Activated CD4-positive, alpha-beta memory T cell treated with anti-CD3 and anti-CD28 coated beads for 36 hours (primary cell): ENCODE data around the gene GFI1B. TPM values are rescaled to one million over a fixed set of nuclear protein-coding genes. Genes with fewer than 3 reads are reported as not detected.

Experiments
- CTCF ChIA-PET: fragments of 350-600 bp; sonication (Branson Sonifier 250); formaldehyde crosslinking; loops from one replicate; lab custom pipeline; 2021; ENCODE audit warnings: antibody characterized with exemption, inconsistent platforms; lab: Charles Lee
- POLR2A ChIA-PET: fragments of 350-600 bp; sonication (Branson Sonifier 250); formaldehyde crosslinking; loops from one replicate; lab custom pipeline; 2021; ENCODE audit warnings: antibody characterized with exemption; lab: Charles Lee
- DNase-seq: peaks from one replicate; pipeline ENCODE4 v3.0.0-alpha.2; 2020
- H3K27ac Mint-ChIP-seq: one replicate; pipeline ENCODE4 v1.8.0; 2021; ENCODE audit warnings: mixed read lengths
- H3K27me3 Mint-ChIP-seq: one replicate; pipeline ENCODE4 v1.8.0; 2021; ENCODE audit warnings: mixed read lengths
- H3K36me3 Mint-ChIP-seq: one replicate; pipeline ENCODE4 v1.8.0; 2021; ENCODE audit warnings: mixed read lengths
- H3K4me1 Mint-ChIP-seq: one replicate; pipeline ENCODE4 v1.8.0; 2021; ENCODE audit warnings: low read depth, mixed read lengths
- H3K4me3 Mint-ChIP-seq: one replicate; pipeline ENCODE4 v1.8.0; 2021; ENCODE audit warnings: mild to moderate bottlenecking, mixed read lengths
- H3K9me3 Mint-ChIP-seq: one replicate; pipeline ENCODE4 v1.8.0; 2021; ENCODE audit warnings: mixed read lengths
- intact Hi-C: fragments of 100-400 bp; cut with micrococcal nuclease; formaldehyde crosslinking; loops from one replicate; pipeline ENCODE4 v1.15.1; 2023
- total RNA-seq, 2 experiments: library from RNA; stranded (reverse); gene quantifications; one replicate each; pipeline ENCODE4 v1.2.3, GENCODE V29; 2021

GFI1B gene
- total RNA-seq, 2 experiments from 2014 or later, result not detected

DNA sequence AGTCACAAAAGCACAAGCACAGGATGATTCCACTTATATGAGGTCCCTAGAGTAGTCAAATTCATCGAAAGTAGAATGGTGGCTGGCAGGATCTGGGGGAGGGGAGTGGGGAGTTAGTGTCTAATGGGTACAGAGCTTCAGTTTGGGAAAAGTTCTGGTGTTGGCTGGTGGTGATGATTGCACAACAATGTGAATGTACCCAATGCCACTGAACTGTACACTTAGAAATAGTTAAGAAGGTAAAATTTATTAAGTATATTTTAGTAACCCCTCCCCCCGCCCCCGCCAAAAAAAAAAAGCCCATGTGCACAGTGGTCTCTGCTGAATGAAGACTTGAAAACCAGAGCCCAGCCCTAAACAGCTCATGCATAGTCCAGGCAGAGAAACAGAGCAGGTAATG is 27.5 kb downstream of the GFI1B start:
- Mint-ChIP-seq H3K27ac (no peak overlapping the region), H3K9me3 (no peaks in the 10 kb centered on the region), H3K4me1 (no peaks in the 10 kb centered on the region), H3K27me3 (peaks cover 51% of the 10 kb centered on the region), H3K36me3 (no peaks in the 10 kb centered on the region), H3K4me3 (no peak overlapping the region)
- ChIA-PET CTCF (interaction anchor here (3.6 kb wide), 1 partner anchor 16 kb away, joined by 10 read pairs; no protein-coding TSS in a partner anchor), POLR2A (no interaction called here)
- no peak for DNase-seq
- intact Hi-C loops, result no loop called here

DNA sequence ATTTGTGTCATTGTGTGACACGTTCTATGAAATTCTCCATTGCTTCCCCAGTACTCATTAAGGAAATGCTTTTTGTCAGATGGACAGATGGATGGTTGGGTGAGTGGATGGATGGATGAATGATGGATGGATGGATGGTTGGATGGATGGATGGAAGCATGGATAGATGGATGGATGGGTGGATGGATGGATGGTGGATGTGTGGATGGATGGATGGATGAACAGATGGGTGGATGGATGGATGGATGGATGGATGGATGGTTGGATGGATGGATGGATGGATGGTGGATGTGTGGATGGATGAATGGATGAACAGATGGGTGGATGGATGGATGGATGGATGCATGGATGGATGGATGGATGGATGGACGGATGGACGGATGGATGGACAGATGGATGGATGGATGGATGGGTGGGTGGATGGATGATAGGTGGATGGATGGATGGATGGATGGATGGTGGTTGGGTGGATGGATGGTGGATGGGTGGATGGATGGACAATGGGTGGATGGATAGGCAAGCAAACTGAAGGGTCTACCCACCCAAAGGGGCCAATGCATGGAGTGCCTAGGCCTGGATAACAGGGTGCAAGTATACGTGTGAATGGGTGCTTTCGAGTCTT is 28.3 kb downstream of the GFI1B start:
- H3K27me3 Mint-ChIP-seq, result peaks cover 53% of the 10 kb centered on the region
- H3K36me3 Mint-ChIP-seq, result no peaks in the 10 kb centered on the region
- DNase-seq, result no peak
- intact Hi-C loops, result no loop called here
- ChIA-PET CTCF (no interaction called here), POLR2A (no interaction called here)
- no peaks in the 10 kb centered on the region for H3K9me3 Mint-ChIP-seq
- no peaks in the 10 kb centered on the region for H3K4me1 Mint-ChIP-seq
- no peak overlapping the region for H3K27ac Mint-ChIP-seq
- H3K4me3 Mint-ChIP-seq, result no peak overlapping the region

DNA sequence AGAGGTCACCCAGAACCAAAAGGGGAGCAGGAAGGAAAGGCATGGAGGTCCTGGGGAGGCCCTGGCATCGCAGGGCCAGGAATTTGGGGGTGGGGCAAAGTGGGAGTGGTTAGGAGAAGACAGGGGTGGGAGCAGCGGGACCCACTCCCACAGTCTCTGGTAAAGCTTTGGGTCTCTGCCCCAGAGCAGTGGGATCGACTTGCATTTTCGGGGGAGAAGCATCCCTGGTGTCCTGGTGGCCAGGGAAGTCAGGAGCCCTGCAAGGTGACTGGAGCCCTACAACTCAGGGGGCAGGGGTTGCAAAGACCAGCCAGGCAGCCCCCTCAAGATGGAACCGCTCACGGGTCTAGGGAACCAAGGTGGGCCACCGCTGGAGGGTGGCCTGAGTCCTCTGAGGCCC is 29.9 kb downstream of the GFI1B start:
- H3K4me3 Mint-ChIP-seq, result no peak overlapping the region
- H3K27me3 Mint-ChIP-seq, result peaks cover 41% of the 10 kb centered on the region
- no peaks in the 10 kb centered on the region for H3K4me1 Mint-ChIP-seq
- ChIA-PET CTCF (no interaction called here), POLR2A (no interaction called here)
- no peaks in the 10 kb centered on the region for H3K9me3 Mint-ChIP-seq
- no peaks in the 10 kb centered on the region for H3K36me3 Mint-ChIP-seq
- DNase-seq, result no peak
- intact Hi-C loops, result no loop called here
- no peak overlapping the region for H3K27ac Mint-ChIP-seq

DNA sequence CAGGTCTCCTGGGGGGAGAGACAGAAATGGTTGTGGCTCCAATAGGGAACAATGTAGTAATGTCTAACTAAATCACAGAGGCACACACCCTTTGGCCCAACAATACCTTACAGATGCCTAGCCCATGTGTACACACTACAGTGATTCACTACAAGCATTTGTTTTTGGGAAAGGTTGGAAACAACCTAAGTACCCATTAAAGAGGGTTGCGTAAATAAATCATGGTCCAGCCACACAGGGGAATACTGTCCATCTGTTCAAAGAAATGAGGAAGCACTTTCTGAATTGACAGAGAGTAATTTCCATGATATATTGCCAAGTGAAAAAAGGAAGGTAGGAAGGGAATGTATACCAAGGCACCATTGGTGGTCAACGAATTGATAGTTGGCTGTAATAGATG is 30.3 kb downstream of the GFI1B start:
- ChIA-PET CTCF (no interaction called here), POLR2A (no interaction called here)
- H3K27me3 Mint-ChIP-seq, result peaks cover 37% of the 10 kb centered on the region
- intact Hi-C loops, result no loop called here
- no peak overlapping the region for H3K4me3 Mint-ChIP-seq
- no peaks in the 10 kb centered on the region for H3K36me3 Mint-ChIP-seq
- H3K9me3 Mint-ChIP-seq, result no peaks in the 10 kb centered on the region
- H3K4me1 Mint-ChIP-seq, result no peaks in the 10 kb centered on the region
- no peak overlapping the region for H3K27ac Mint-ChIP-seq
- DNase-seq, result no peak

DNA sequence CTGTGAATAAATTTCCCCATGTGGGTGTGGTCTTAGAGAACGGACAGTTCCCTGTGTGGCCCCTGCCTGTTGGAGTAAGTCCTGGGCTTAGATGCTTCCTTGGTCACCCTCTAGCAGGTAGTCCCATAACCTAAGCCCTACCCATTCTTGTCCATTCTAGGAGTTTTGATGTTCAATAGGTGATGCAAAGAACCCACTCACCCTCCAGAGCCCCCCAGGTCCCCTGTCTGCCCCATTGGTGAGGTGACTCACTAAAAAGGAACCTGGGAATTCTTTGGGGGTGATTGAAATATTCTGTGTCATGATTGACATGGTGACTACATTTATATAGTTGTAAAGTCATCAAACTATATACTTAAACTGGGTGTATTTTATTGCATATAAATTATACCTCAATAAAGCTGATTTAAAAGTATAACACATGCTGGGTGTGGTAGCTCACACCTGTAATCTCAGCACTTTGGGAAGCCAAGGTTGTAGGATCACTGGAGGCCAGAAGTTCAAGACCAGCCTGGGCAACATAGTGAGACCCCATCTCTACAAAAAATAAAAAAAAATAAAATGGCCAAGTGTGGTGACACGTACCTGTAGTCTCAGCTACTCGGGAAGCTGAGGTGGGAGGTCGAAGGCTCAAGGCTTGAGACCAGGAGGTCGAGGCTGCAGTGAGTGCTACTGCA is 31.6 kb downstream of the GFI1B start:
- no peak for DNase-seq
- no peak overlapping the region for H3K4me3 Mint-ChIP-seq
- no peaks in the 10 kb centered on the region for H3K4me1 Mint-ChIP-seq
- H3K36me3 Mint-ChIP-seq, result no peaks in the 10 kb centered on the region
- intact Hi-C loops, result no loop called here
- ChIA-PET POLR2A (no interaction called here), CTCF (interaction anchor here (1.9 kb wide), 1 partner anchor 12 kb away, joined by 6 read pairs; no protein-coding TSS in a partner anchor)
- peaks cover 27% of the 10 kb centered on the region for H3K27me3 Mint-ChIP-seq
- H3K27ac Mint-ChIP-seq, result no peak overlapping the region
- no peaks in the 10 kb centered on the region for H3K9me3 Mint-ChIP-seq

DNA sequence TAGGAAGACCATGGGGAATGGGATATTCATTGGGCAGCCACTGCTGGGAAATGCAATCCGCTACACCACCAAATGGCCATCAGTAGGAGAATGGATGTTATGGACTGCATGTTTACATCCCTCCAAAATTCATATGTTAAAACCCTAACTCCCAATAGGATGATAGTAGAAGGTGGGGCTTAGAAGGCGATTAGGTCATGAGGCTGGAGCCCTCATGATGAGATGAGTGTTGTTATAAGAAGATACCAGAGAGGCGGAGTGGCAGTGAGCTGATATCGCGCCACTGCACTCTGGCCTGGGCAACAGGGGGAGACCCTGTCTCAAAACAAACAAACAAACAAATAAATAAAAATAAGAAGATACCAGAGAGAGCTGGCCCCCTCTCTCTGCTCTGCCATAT is 36.2 kb downstream of the GFI1B start:
- no peak for DNase-seq
- CTCF ChIA-PET, result interaction anchor here (1.0 to 2.4 kb wide), 2 partner anchors 8 to 10 kb away, joined by 3 to 22 read pairs; no protein-coding TSS in a partner anchor

DNA sequence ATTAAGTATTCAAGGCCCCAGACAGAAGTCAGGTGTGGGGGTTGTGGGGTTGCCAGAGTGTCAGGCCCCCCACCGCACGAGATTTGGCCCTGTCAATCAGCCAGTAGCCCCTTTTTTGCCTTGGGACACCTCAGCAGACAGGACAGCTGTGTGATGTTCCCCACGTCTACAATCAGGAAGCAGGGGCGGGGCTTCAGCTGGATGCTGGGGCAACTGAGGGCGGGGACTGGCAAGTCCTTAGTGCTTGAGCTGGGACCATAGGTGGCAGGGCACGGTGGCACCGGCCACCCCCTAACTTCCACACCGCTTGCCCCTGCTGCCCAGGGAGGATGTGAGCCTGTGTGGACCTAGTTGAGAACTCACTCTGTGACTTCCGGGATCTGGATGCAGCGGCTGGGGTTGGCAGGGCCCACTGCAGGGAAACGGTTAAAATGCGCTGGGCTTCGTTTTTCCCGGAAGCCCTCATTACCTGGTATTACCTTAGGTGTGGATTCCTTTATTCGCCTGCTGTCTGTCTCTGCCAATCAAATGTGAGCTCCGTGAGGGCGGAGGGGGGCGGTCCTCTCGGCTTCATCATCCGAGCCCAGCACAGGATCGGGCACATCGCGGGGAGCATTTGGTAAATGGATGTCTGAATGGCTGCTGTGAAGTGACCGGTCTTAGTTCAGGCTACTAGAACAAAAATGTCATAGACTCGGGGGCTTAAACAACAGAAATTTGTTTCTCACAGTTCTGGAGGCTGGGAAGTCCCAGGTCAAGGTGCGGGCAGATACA is 44.8 kb downstream of the GFI1B start:
- Mint-ChIP-seq H3K4me1 (peaks cover 12% of the 10 kb centered on the region), H3K4me3 (peak overlapping the region; percentile 8), H3K27ac (no peak overlapping the region), H3K27me3 (no peaks in the 10 kb centered on the region), H3K36me3 (no peaks in the 10 kb centered on the region), H3K9me3 (no peaks in the 10 kb centered on the region)
- ChIA-PET POLR2A (interaction anchor here (1.7 kb wide), 1 partner anchor 9 kb away, joined by 5 read pairs; no protein-coding TSS in a partner anchor), CTCF (interaction anchor here (1.1 to 3.2 kb wide), 15 partner anchors 9 to 463 kb away, joined by 3 to 57 read pairs (median 6); partner anchors contain the start of gene GTF3C5)
- DNase-seq, result peak; percentile 71
- intact Hi-C loops, result loop anchor here (10.0 kb wide), 1 partner anchor 461 kb away; no protein-coding TSS in a partner anchor

More for the DNA sequence above, 36.2 kb downstream of the GFI1B start:
- H3K9me3 Mint-ChIP-seq, result peaks cover 4% of the 10 kb centered on the region
- no peaks in the 10 kb centered on the region for H3K4me1 Mint-ChIP-seq
- H3K27ac Mint-ChIP-seq, result no peak overlapping the region
- intact Hi-C loops, result no loop called here
- no peaks in the 10 kb centered on the region for H3K36me3 Mint-ChIP-seq
- POLR2A ChIA-PET, result interaction anchor here (1.5 kb wide), 1 partner anchor 8 kb away, joined by 5 read pairs; no protein-coding TSS in a partner anchor
- no peak overlapping the region for H3K4me3 Mint-ChIP-seq
- H3K27me3 Mint-ChIP-seq, result peaks cover 8% of the 10 kb centered on the region

DNA sequence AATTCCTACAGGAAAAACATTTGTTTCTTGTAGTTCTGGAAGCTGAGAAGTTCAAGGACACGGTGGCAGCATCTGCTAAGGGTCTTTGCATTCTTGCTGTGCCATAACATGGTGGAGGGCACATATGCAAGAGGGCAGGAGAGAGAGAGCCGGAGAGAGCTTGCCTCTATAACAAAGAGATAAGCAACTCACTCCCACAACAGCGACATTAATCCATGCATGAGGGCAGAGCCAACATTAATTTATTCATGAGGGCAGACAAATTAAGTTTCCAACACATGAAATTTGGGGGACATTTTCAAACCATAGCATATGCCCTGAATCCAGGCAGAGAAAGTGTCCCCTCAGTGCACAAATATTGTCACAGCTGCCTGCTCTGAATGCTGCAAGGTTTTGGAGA is 47.9 kb downstream of the GFI1B start:
- peaks cover 2% of the 10 kb centered on the region for H3K36me3 Mint-ChIP-seq
- DNase-seq, result no peak

DNA sequence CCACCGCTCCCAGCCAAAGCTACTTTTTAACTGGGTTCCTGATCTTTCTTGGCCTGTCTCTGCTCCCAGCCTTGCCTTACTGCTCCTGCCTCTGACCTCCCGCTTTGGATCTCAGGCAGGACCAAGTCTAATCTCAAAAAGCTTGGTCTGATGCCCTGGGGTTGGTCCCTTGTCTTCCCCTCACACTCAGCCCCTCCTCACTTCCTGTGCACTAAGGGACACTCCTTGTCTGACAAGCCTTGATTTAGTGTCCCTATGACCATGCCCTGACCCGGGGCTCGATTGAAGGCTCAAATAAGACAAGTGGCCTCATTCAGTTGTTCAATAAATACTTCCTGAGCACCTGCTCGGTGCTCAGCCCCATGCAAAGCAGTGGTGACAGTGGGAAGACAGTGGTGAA is 48.6 kb downstream of the GFI1B start:
- intact Hi-C loops, result loop anchor here (10.0 kb wide), 1 partner anchor 458 kb away; no protein-coding TSS in a partner anchor
- no peak overlapping the region for H3K27ac Mint-ChIP-seq
- peaks cover 24% of the 10 kb centered on the region for H3K4me1 Mint-ChIP-seq
- no peak for DNase-seq
- no peaks in the 10 kb centered on the region for H3K9me3 Mint-ChIP-seq
- no peaks in the 10 kb centered on the region for H3K27me3 Mint-ChIP-seq
- CTCF ChIA-PET, result interaction anchor here (1.1 to 1.9 kb wide), 2 partner anchors 87 to 117 kb away, joined by 3 to 4 read pairs; no protein-coding TSS in a partner anchor
- POLR2A ChIA-PET, result no interaction called here
- H3K36me3 Mint-ChIP-seq, result peaks cover 6% of the 10 kb centered on the region
- no peak overlapping the region for H3K4me3 Mint-ChIP-seq

More for the DNA sequence above, 47.9 kb downstream of the GFI1B start:
- ChIA-PET CTCF (interaction anchor here (1.4 kb wide), 1 partner anchor 122 kb away, joined by 6 read pairs; no protein-coding TSS in a partner anchor), POLR2A (no interaction called here)
- H3K4me3 Mint-ChIP-seq, result no peak overlapping the region
- no peaks in the 10 kb centered on the region for H3K27me3 Mint-ChIP-seq
- peaks cover 18% of the 10 kb centered on the region for H3K4me1 Mint-ChIP-seq
- no peak overlapping the region for H3K27ac Mint-ChIP-seq
- H3K9me3 Mint-ChIP-seq, result no peaks in the 10 kb centered on the region
- intact Hi-C loops, result loop anchor here (10.0 kb wide), 1 partner anchor 458 kb away; no protein-coding TSS in a partner anchor

DNA sequence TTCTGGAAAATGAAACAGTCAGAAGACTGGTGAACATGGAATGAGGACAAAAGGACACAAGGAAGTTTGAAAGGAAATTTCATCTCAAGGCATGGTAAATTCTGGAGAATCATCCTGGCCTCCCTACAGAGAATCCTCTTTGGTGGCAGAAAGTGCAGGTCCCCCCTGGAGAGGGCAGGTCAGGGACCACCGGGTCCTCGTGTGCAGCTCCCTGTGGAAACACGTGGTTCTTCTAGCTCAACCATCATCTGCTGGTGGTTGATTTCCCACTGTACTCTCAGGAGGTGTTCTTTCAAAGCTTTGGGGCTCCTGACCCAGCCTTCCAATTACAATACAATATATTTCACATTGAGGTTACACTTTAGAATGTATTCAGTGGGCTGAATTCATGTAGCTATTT is 49.7 kb downstream of the GFI1B start:
- DNase-seq, result no peak
- Mint-ChIP-seq H3K4me3 (peak overlapping the region; percentile 99), H3K27ac (no peak overlapping the region), H3K36me3 (peaks cover 6% of the 10 kb centered on the region), H3K4me1 (peaks cover 28% of the 10 kb centered on the region), H3K27me3 (no peaks in the 10 kb centered on the region), H3K9me3 (no peaks in the 10 kb centered on the region)
- intact Hi-C loops, result loop anchor here (10.0 kb wide), 1 partner anchor 457 kb away; no protein-coding TSS in a partner anchor
- POLR2A ChIA-PET, result no interaction called here
- CTCF ChIA-PET, result interaction anchor here (1.0 to 1.9 kb wide), 3 partner anchors 86 to 158 kb away, joined by 3 to 4 read pairs (median 3); no protein-coding TSS in a partner anchor

DNA sequence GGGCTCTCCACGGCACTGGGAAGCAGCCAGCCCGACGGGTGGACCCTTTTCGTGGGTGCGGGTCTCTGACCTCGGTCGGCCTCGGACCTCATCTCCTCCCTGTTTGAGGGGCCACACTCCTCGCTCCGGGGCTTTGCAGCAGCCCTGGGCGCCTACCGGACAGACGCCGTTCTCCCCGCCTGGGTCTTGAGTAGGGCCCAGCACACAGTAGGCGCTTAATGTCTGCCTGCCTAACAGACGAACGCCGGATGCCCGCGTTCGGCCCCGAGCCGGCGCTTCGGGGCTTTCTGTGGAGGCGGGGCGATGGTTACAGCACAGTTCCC is 51.5 kb downstream of the GFI1B start:
- ChIA-PET CTCF (interaction anchor here (4.5 to 5.7 kb wide), 3 partner anchors 8 to 119 kb away, joined by 38 to 57 read pairs (median 42); no protein-coding TSS in a partner anchor), POLR2A (interaction anchor here (0.7 to 1.5 kb wide), 9 partner anchors 8 to 388 kb away, joined by 3 to 7 read pairs (median 4); no protein-coding TSS in a partner anchor)
- no peak for DNase-seq
- no peaks in the 10 kb centered on the region for H3K27me3 Mint-ChIP-seq
- H3K4me1 Mint-ChIP-seq, result peaks cover 42% of the 10 kb centered on the region
- peaks cover 6% of the 10 kb centered on the region for H3K36me3 Mint-ChIP-seq
- peak overlapping the region; percentile 99 for H3K4me3 Mint-ChIP-seq
- intact Hi-C loops, result loop anchor here (1.0 to 10.0 kb wide), 6 partner anchors 8 to 1135 kb away; partner anchors contain the start of genes RNU6ATAC and TSC1
- H3K27ac Mint-ChIP-seq, result peak overlapping the region; percentile 90
- H3K9me3 Mint-ChIP-seq, result no peaks in the 10 kb centered on the region
